IPS-20b (cell line): Measurements from ENCODE around the gene LYRM9.
"Not testable (repeated sequence)": the region's sequence is repeated elsewhere in the genome, so short reads cannot be mapped to it uniquely, and the experiment has no call there.

Experiments used
- H3K27ac ChIP-seq: one replicate; pipeline ENCODE4 v1.5.1; 2013; ENCODE audit warnings: low read length
- H3K27me3 ChIP-seq: 2 replicates; pipeline ENCODE4 v1.6.1; 2013; ENCODE audit warnings: mild to moderate bottlenecking, low read length, inconsistent platforms; ENCODE audit not compliant: insufficient read depth
- H3K36me3 ChIP-seq: 2 replicates; pipeline ENCODE4 v1.6.1; 2013; ENCODE audit warnings: low read depth, mild to moderate bottlenecking, inconsistent platforms, low read length, moderate library complexity; ENCODE audit not compliant: insufficient read depth
- H3K4me1 ChIP-seq: 2 replicates; pipeline ENCODE4 v1.6.1; 2013; ENCODE audit warnings: mild to moderate bottlenecking, control low read depth, inconsistent platforms, low read length, moderate library complexity; ENCODE audit not compliant: insufficient read depth
- H3K4me3 ChIP-seq: 2 replicates; pipeline ENCODE4 v1.5.1; 2013; ENCODE audit warnings: mild to moderate bottlenecking, low read length, inconsistent platforms
- H3K9ac ChIP-seq: 2 replicates; pipeline ENCODE4 v1.6.1; 2013; ENCODE audit warnings: low read depth, mild to moderate bottlenecking, inconsistent platforms, low read length, moderate library complexity
- H3K9me3 ChIP-seq: 2 replicates; pipeline ENCODE4 v1.6.1; 2013; ENCODE audit warnings: mild to moderate bottlenecking, low read depth, low read length, inconsistent platforms; ENCODE audit not compliant: insufficient read depth

Gene LYRM9

GRCh38 chr17:27891841-27892240 lies 1.3 kb downstream of the LYRM9 start:
- H3K27me3 ChIP-seq, result peaks cover 26% of the 10 kb centered on the region
- no peaks in the 10 kb centered on the region for H3K36me3 ChIP-seq
- no peak overlapping the region for H3K4me3 ChIP-seq
- no peak overlapping the region for H3K9ac ChIP-seq
- H3K4me1 ChIP-seq, result peaks cover 59% of the 10 kb centered on the region
- H3K27ac ChIP-seq, result no peak overlapping the region
- H3K9me3 ChIP-seq, result no peaks in the 10 kb centered on the region

DNA sequence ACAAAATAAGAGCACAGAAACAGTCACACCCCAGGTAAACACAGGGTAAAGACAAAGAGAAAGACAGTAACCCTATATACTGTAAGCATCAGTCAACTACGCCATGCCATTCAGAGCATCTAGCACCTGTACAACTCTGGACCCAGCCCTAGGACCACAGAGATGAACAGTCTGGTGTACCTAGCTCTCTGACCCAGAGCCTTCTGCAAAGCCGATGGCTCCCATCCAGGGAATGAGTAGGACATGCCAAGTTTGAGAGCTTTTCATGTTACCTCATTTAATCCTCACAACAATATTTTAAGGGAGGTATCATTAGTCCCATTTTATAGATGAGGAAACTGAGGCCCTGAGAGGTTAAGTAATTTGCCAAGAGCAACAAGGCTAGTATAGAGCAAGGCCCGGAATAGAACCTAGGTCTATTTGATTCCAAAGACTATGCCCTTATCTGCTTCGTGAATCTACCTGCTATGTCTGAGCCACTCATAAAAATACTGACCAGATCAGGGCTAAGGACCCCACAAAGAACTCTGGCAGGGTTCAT lies 3.4 kb downstream of the LYRM9 start:
- H3K27ac ChIP-seq, result peak overlapping the region; percentile 39
- peaks cover 26% of the 10 kb centered on the region for H3K27me3 ChIP-seq
- H3K9me3 ChIP-seq, result no peaks in the 10 kb centered on the region
- no peak overlapping the region for H3K4me3 ChIP-seq
- H3K4me1 ChIP-seq, result peaks cover 44% of the 10 kb centered on the region
- no peaks in the 10 kb centered on the region for H3K36me3 ChIP-seq
- H3K9ac ChIP-seq, result peak overlapping the region; percentile 17; the same call in 1 of the 2 replicates

- no peaks in the 10 kb centered on the region for H3K9me3 ChIP-seq
- peaks cover 35% of the 10 kb centered on the region for H3K4me1 ChIP-seq
- peaks cover 26% of the 10 kb centered on the region for H3K27me3 ChIP-seq
- 0 out of 2 replicates have a peak overlapping the region, but pooled peaks have one; percentile 17 for H3K9ac ChIP-seq
- peak overlapping the region; percentile 3; the same call in 1 of the 2 replicates for H3K4me3 ChIP-seq
- no peak overlapping the region for H3K27ac ChIP-seq
- no peaks in the 10 kb centered on the region for H3K36me3 ChIP-seq
Observed at GRCh38 chr17:27888945-27889344, 4.2 kb downstream of the LYRM9 start.

DNA sequence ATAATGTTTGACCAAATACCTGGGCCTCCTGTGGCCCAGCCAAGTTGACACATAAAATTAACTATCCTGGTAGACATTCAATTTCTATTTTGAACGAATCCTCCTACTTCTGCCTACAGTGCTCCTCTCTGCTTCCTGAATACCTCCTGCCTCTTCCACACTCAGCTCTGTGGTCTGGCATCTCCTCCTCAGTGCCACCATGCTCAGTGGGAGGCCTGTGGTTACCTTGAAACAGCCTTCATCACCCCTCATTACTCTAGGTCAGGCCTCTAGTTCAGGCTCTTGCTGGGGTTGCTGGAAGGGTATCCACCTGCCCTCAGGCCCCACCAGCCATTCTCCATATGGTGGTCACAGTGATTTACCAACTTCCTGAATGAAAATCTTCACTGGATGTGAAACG lies 5.1 kb downstream of the LYRM9 start:
- Histone ChIP-seq H3K9ac (no peak overlapping the region), H3K27ac (peak overlapping the region; percentile 23), H3K4me3 (peak overlapping the region; percentile 3; the same call in 1 of the 2 replicates)

GRCh38 chr17:27886348-27886906 lies 6.7 kb downstream of the LYRM9 start:
- Histone ChIP-seq H3K4me1 (peaks cover 23% of the 10 kb centered on the region), H3K27me3 (peaks cover 12% of the 10 kb centered on the region)
- not testable (repeated sequence) for H3K36me3 ChIP-seq, H3K27ac ChIP-seq, H3K9ac ChIP-seq, H3K9me3 ChIP-seq, H3K4me3 ChIP-seq

More for the DNA sequence above, 5.1 kb downstream of the LYRM9 start:
- Histone ChIP-seq H3K4me1 (peaks cover 29% of the 10 kb centered on the region), H3K36me3 (no peaks in the 10 kb centered on the region), H3K9me3 (no peaks in the 10 kb centered on the region), H3K27me3 (peaks cover 26% of the 10 kb centered on the region)

- Histone ChIP-seq H3K4me3 (no peak overlapping the region), H3K9ac (no peak overlapping the region), H3K9me3 (no peaks in the 10 kb centered on the region), H3K36me3 (no peaks in the 10 kb centered on the region), H3K4me1 (no peaks in the 10 kb centered on the region; the same call in 1 of the 2 replicates), H3K27ac (no peak overlapping the region), H3K27me3 (no peaks in the 10 kb centered on the region)
Observed at GRCh38 chr17:27882162-27882840, 10.9 kb downstream of the LYRM9 start.

DNA sequence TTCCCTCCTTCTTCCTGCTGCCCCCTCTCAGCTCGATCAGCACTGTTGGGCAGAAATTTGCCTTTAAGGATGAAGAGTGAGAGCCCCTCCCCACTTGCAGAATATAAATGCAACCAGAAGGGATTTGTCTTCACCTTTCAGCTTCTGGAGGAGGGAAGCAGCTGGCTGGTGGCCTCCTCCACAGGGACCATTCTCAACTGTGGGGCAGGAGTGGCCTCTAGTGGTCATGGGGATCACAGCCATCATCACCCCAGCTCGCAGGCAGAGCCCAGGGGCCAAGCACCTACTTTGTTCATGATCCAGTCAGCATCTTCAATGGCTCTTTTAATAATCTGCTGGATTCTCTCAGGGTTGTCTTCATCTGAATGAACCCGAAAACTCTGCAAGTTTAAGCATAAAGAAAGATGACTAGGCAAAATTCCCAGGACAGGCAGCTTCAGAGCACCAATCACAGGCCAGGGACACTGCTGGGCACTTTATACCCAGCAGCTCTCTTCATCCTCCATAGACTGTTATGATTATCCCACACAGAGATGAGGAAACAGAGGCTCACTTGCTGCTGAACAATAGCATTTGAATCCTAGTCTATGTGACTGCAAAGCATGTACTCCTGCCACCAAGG lies 13.1 kb downstream of the LYRM9 start:
- Histone ChIP-seq H3K9me3 (no peaks in the 10 kb centered on the region), H3K4me3 (no peak overlapping the region), H3K4me1 (no peaks in the 10 kb centered on the region; the same call in 1 of the 2 replicates), H3K27me3 (no peaks in the 10 kb centered on the region), H3K9ac (no peak overlapping the region), H3K27ac (no peak overlapping the region), H3K36me3 (no peaks in the 10 kb centered on the region)

- Histone ChIP-seq H3K9ac (no peak overlapping the region), H3K27me3 (no peaks in the 10 kb centered on the region)
Observed at GRCh38 chr17:27878776-27879562, 14.2 kb downstream of the LYRM9 start.

GRCh38 chr17:27873746-27874145 lies 19.4 kb downstream of the LYRM9 start:
- Histone ChIP-seq H3K4me3 (no peak overlapping the region), H3K27ac (no peak overlapping the region), H3K27me3 (no peaks in the 10 kb centered on the region), H3K4me1 (no peaks in the 10 kb centered on the region), H3K9me3 (no peaks in the 10 kb centered on the region), H3K36me3 (no peaks in the 10 kb centered on the region), H3K9ac (no peak overlapping the region)

More at GRCh38 chr17:27878776-27879562, 14.2 kb downstream of the LYRM9 start:
- no peaks in the 10 kb centered on the region for H3K9me3 ChIP-seq
- no peak overlapping the region for H3K27ac ChIP-seq
- H3K4me1 ChIP-seq, result no peaks in the 10 kb centered on the region; the same call in 1 of the 2 replicates
- H3K4me3 ChIP-seq, result no peak overlapping the region
- H3K36me3 ChIP-seq, result no peaks in the 10 kb centered on the region

GRCh38 chr17:27873211-27873610 lies 20.0 kb downstream of the LYRM9 start:
- no peak overlapping the region for H3K27ac ChIP-seq

GRCh38 chr17:27872776-27873175 lies 20.4 kb downstream of the LYRM9 start:
- H3K9me3 ChIP-seq, result no peaks in the 10 kb centered on the region
- no peaks in the 10 kb centered on the region for H3K36me3 ChIP-seq
- H3K4me3 ChIP-seq, result no peak overlapping the region
- no peaks in the 10 kb centered on the region for H3K27me3 ChIP-seq
- no peak overlapping the region for H3K9ac ChIP-seq
- H3K27ac ChIP-seq, result no peak overlapping the region
- H3K4me1 ChIP-seq, result no peaks in the 10 kb centered on the region

More at GRCh38 chr17:27873211-27873610, 20.0 kb downstream of the LYRM9 start:
- no peaks in the 10 kb centered on the region for H3K36me3 ChIP-seq
- H3K4me1 ChIP-seq, result no peaks in the 10 kb centered on the region
- no peak overlapping the region for H3K9ac ChIP-seq
- H3K27me3 ChIP-seq, result no peaks in the 10 kb centered on the region
- H3K9me3 ChIP-seq, result no peaks in the 10 kb centered on the region
- H3K4me3 ChIP-seq, result no peak overlapping the region
